ENCODE results near the gene NQO2. TPM values are rescaled to one million over a fixed set of nuclear protein-coding genes. Genes with fewer than 3 reads are reported as not detected.
"Not testable (repeated sequence)": the region's sequence is repeated elsewhere in the genome, so short reads cannot be mapped to it uniquely, and the experiment has no call there.

NQO2 gene
- total RNA-seq, 1 donor from 2014 or later = 9.4 TPM

- Histone ChIP-seq H3K9ac (ENCODE audit: low read length) (no peak overlapping the region), H3K36me3 (ENCODE audit: insufficient read depth, low read length) (peaks cover 2% of the 10 kb centered on the region), H2AFZ (ENCODE audit: low read depth, low read length) (no peak overlapping the region), H3K4me1 (ENCODE audit: insufficient read depth, low read length) (peaks cover 17% of the 10 kb centered on the region), H3K27ac (ENCODE audit: low read depth, low read length) (no peak overlapping the region), H3K4me3 (ENCODE audit: insufficient read depth, low read depth, low read length) (no peak overlapping the region), H3K79me2 (ENCODE audit: insufficient read depth, low read length) (peaks cover 9% of the 10 kb centered on the region), H3K9me3 (ENCODE audit: insufficient read depth, low read depth, low read length) (no peaks in the 10 kb centered on the region), H3K4me2 (ENCODE audit: low read length) (no peak overlapping the region), H3K27me3 (ENCODE audit: insufficient read depth, low read length) (no peaks in the 10 kb centered on the region), H4K20me1 (ENCODE audit: insufficient read depth, low read length) (no peaks in the 10 kb centered on the region)
- Mint-ChIP-seq H3K4me3 (ENCODE audit: unreplicated experiment) (no peak overlapping the region), H3K27me3 (ENCODE audit: low read depth, unreplicated experiment) (no peaks in the 10 kb centered on the region), H3K36me3 (ENCODE audit: low read depth, unreplicated experiment) (peaks cover 23% of the 10 kb centered on the region), H3K9me3 (ENCODE audit: unreplicated experiment) (no peaks in the 10 kb centered on the region), H3K4me1 (ENCODE audit: low read depth, unreplicated experiment) (peaks cover 17% of the 10 kb centered on the region), H3K27ac (ENCODE audit: unreplicated experiment) (no peak overlapping the region)
- TF ChIP-seq CTCF (IDR thresholded peaks at IDR 0.05; ENCODE audit: insufficient read depth, low read depth, low read length) (no peak), EZH2 (IDR thresholded peaks at IDR 0.05; ENCODE audit: insufficient read depth, low read length) (no peak)
- FAIRE-seq (no peak), DNase-seq (ENCODE audit: low read depth) (no peak)
These were observed 20.1 kb downstream of the NQO2 start for GRCh38 chr6:3019749-3020320.

GRCh38 chr6:3020976-3021598, 21.4 kb downstream of the NQO2 start:
- not testable (repeated sequence) for H3K9ac ChIP-seq (ENCODE audit: low read length); H3K9me3 Mint-ChIP-seq (ENCODE audit: unreplicated experiment); H3K4me2 ChIP-seq (ENCODE audit: low read length); DNase-seq (ENCODE audit: low read depth); H3K4me3 Mint-ChIP-seq (ENCODE audit: unreplicated experiment); H3K9me3 ChIP-seq (ENCODE audit: insufficient read depth, low read depth, low read length); H3K27ac ChIP-seq (ENCODE audit: low read depth, low read length); H3K79me2 ChIP-seq (ENCODE audit: insufficient read depth, low read length); H3K36me3 ChIP-seq (ENCODE audit: insufficient read depth, low read length); H2AFZ ChIP-seq (ENCODE audit: low read depth, low read length); H3K27me3 Mint-ChIP-seq (ENCODE audit: low read depth, unreplicated experiment); H3K4me3 ChIP-seq (ENCODE audit: insufficient read depth, low read depth, low read length); H3K27me3 ChIP-seq (ENCODE audit: insufficient read depth, low read length); FAIRE-seq; H4K20me1 ChIP-seq (ENCODE audit: insufficient read depth, low read length); H3K27ac Mint-ChIP-seq (ENCODE audit: unreplicated experiment)
- H3K36me3 Mint-ChIP-seq (ENCODE audit: low read depth, unreplicated experiment) = peaks cover 19% of the 10 kb centered on the region
- peaks cover 17% of the 10 kb centered on the region for H3K4me1 Mint-ChIP-seq (ENCODE audit: low read depth, unreplicated experiment)
- peaks cover 19% of the 10 kb centered on the region for H3K4me1 ChIP-seq (ENCODE audit: insufficient read depth, low read length)

- Histone ChIP-seq H3K4me1 (ENCODE audit: insufficient read depth, low read length) (peaks cover 19% of the 10 kb centered on the region), H2AFZ (ENCODE audit: low read depth, low read length) (peak overlapping the region; percentile 68), H3K4me3 (ENCODE audit: insufficient read depth, low read depth, low read length) (peak overlapping the region; percentile 46), H4K20me1 (ENCODE audit: insufficient read depth, low read length) (no peaks in the 10 kb centered on the region), H3K9ac (ENCODE audit: low read length) (peak overlapping the region; percentile 56), H3K4me2 (ENCODE audit: low read length) (peak overlapping the region; percentile 79), H3K36me3 (ENCODE audit: insufficient read depth, low read length) (no peaks in the 10 kb centered on the region), H3K27me3 (ENCODE audit: insufficient read depth, low read length) (no peaks in the 10 kb centered on the region), H3K9me3 (ENCODE audit: insufficient read depth, low read depth, low read length) (no peaks in the 10 kb centered on the region), H3K79me2 (ENCODE audit: insufficient read depth, low read length) (peaks cover 9% of the 10 kb centered on the region), H3K27ac (ENCODE audit: low read depth, low read length) (peak overlapping the region; percentile 51)
- Mint-ChIP-seq H3K36me3 (ENCODE audit: low read depth, unreplicated experiment) (peaks cover 13% of the 10 kb centered on the region), H3K4me1 (ENCODE audit: low read depth, unreplicated experiment) (peaks cover 25% of the 10 kb centered on the region), H3K9me3 (ENCODE audit: unreplicated experiment) (peaks cover 2% of the 10 kb centered on the region), H3K27ac (ENCODE audit: unreplicated experiment) (peak overlapping the region; percentile 88), H3K27me3 (ENCODE audit: low read depth, unreplicated experiment) (peaks cover 2% of the 10 kb centered on the region), H3K4me3 (ENCODE audit: unreplicated experiment) (peak overlapping the region; percentile 61)
- DNase-seq (ENCODE audit: low read depth) (no peak), FAIRE-seq (no peak)
- TF ChIP-seq CTCF (IDR thresholded peaks at IDR 0.05; ENCODE audit: insufficient read depth, low read depth, low read length) (no peak), EZH2 (IDR thresholded peaks at IDR 0.05; ENCODE audit: insufficient read depth, low read length) (no peak)
These were observed 23.3 kb downstream of the NQO2 start for GRCh38 chr6:3022765-3023662.
